ENCODE data around the gene UNKL.
"Not testable (repeated sequence)": the region's sequence is repeated elsewhere in the genome, so short reads cannot be mapped to it uniquely, and the experiment has no call there.

The UNKL gene

DNA sequence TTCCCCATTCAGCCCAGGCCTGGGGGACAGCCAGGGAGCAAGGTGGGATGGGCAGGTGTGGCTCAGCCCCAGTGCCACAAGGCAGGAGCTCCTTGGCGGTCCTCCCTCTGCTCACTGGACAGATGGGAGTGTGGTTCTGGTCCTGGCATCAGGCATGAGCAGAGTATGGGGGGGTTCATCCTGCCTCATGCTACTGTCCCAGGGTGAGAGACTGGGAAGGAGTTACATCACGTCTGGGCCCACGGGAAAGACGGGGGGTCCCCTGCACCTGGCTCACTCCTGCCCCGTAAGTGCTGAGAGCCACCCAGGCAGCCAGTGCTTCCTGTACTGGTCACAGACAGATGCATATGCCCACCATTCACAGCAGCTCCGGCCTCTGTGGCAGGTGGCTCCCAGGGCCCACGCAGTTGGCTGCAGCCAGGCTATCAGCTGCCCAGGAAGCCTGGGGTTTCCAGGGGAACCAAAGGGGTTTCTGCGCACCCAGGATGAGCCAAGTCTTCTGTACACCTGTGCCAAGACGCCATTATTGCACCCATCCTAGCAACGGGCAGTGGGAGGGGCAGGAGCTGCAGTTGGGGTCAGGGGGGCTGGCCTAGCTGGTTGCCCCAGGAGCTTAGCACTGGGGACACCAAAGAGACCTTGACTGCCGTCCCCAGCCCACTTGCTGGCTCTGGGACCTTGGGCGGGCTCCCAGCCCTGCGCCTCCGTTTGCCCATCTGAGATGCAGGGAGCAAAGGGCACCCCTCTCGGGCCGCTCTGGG, 79.1 kb downstream of the UNKL start:
- peak; percentile 54 for DNase-seq

DNA sequence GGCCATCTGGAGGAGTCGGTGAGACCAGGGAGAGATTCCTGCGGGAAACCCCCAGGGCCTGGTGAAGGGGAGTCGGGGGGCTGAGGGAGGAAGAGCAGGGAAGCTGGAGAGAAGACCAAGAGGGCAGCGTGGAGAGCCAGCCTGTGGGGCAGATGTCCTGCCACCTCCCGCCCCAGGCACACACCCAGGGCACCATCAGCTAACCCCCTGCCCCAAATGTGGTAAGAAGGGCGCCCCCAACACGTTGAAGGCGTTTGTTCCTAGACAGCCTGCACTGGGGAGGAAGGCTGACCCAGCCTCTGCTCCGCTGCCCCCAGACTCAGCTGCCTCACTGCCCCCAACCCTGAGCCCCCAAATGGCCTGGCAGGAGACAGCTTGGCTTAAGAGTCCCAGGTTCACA, 79.8 kb downstream of the UNKL start:
- DNase-seq: no peak

DNA sequence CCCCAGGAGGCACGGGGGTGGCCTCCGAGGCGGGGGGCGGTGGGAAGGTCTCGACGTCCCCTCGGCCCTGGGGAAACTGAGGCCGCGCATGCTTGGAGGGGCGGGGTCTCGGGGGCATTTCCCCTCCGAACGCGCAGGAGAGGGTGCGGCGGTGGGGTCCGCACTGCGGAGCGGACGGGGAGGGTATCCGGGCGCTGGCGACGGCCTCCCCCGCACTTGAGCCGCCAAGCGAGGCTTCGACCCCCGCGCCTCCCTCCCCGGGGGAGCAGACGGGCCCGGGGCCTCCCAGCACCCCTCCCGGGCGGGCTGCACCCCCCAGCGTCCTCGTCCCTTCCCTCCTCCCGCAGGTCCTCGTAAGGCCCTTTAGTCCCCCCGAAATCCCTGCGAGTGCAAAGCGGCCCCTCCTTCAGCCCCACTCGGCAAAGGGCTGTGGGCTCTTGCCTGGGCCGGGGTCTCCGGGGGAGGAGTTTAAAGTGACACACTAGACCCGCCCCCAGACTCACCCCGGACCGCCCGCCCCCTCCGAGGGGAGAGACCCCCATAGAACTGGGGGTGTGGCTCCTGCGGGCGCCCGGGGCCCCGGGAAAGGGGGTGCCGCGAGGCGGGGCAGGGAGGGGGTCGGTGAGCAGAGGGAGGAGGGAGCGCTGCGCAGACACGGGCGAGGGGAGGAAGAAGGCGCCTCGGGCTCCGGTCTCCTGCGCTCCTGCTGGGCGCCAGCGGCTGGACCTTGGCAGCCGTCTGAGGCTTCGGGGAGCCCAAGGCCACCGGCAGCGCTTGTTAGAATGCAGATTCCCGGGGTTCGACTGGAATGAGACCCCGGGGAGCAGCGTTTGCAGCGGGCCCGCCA, 80.4 kb downstream of the UNKL start:
- DNase-seq: peak; percentile 30

DNA sequence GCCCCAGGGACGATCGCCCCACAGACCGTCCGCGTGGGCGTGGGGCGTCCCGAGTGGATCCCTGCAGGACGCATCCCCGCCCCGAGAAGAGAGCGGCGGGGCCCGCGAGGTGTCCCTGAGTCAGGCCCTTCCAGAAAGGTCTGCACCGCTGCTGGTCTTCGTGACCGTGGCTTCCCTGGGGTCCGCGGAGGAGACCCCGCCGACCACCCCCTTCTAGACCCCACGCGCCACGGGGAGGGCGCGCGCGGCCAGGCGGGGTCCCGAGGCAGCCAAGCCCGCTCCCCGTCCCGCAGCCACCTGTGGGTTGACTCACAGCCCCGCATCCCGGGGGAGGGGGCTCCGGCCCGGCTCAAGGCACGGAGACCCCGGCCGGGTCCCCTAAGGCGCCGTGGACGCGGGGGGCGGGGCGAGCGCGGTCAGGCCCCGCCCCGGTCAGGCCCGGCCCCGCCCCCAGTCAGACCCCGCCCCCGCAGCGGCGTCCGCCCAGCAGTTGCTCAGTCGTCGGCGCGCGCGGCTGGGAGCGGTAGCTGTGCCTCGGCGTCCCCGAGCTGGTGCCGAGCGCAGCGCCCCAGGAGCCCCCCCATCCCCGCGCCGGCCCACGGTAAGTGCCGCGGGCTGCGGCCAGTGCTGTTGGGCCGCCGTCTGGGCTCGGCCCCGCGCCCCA, 81.2 kb downstream of the UNKL start, which contains the start of gene BAIAP3:
Gene BAIAP3, plus strand, starts transcription at position 497 of the 664 bp plus-strand sequence. CDS start 4,905 bp downstream, outside the sequence.
- DNase-seq: peak; percentile 62

DNA sequence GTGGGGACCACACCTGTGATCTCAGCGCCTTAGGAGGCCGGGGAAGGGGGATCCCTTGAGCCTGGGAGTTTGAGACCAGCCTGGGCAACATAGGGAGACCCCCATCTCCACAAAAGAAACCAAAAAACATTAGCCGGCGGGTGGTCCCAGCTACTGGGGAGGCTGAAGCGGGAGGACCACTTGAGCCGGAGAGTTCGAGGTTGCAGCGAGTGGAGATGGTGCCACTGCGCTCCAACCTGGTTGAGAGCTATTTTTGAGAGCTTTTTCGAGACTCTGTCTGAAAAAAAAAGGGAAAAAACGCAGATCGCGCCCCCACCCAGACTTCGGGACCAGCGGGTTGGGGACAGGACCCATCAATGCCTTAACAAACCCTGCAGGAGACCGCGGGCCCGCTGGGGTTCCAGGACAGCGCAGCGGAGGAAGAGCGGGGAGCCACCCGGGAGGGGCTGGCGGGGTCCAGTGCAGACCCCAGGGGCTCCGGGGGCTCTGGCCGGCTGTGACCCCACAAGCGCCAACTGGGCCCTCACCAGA, 81.8 kb downstream of the UNKL start:
- DNase-seq: peak; percentile 15

DNA sequence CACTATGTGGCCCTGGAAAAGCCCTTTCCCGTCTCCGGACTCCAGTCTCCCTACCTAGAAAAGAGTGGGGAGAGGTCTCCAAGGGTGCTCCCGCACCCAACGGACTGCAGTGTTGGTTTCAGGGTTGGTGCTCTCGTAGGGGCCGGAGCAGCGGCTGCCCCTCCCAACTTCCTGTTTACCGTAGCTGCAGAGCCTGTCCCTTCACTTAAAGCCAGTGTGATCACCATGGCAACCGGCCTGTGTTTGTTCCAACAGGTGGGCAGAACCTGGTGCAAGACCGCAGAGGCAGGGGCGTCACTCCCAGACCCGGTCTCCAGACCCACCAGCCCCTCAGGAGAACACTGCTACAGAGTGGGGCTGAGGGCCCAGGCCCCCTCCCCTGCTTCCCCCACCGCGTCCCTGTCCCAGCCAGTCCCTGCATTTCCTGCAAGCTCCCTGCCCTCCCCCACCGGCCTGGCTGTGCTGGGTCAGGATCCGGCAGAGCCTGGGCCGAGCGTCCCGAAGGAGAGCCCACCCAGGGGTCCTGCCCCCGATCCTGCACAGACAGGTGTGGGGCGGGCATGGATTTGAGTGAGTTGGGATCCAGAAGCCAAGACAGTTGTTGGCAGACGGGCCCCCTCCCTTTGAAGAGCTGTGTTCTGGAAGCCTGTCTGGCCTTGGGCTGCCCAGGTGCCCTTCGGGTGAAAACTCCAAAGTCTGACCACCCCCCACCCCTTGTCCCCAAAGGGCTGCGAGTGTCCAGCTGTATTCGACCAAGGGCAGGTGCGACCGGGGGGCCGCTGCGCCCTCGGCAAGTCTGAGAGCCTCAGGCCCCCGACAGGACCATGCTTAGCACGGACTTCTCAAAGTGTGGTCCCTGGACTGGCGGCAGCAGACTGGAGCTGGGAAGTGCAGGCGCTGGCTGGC, 82.5 kb downstream of the UNKL start:
- DNase-seq: peak; percentile 99

DNA sequence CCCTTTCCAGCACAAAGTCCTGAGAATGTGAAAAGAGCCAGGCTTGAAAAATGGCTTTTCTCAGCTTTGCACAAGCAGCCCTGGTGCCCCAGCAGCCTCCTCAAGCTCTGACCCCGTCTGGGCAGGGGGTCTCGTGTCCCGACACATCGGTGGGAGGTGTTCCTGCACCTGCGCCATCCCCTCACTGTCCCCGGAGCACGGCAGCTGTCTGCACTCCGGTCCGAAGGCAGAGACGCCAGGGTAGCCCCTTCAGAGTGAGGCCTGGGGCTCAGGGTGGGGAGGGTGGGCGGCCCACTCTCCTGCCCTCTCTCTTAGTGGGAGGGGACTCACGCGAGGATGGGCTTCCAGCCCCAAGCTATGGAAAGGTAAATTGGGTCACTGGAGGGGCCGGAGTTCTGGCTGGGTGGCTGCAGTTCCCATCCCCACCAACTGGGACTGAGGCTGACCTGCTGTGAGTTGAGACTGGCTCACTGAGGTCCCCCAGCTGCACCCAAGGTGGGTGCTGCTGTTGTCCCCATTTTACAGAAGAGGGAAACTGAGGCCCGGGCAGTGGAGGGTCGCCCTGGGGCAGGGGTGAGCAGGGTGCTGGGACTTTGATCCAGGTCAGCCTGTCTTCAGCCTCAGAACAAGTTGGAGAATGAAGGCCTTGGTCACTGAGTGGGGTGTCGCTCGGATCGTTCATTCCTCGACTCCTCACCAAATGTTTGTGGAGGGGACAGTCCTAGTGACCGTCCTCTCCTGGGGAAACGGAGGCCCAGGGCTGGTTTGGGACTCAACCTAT, 83.4 kb downstream of the UNKL start:
- no peak for DNase-seq

DNA sequence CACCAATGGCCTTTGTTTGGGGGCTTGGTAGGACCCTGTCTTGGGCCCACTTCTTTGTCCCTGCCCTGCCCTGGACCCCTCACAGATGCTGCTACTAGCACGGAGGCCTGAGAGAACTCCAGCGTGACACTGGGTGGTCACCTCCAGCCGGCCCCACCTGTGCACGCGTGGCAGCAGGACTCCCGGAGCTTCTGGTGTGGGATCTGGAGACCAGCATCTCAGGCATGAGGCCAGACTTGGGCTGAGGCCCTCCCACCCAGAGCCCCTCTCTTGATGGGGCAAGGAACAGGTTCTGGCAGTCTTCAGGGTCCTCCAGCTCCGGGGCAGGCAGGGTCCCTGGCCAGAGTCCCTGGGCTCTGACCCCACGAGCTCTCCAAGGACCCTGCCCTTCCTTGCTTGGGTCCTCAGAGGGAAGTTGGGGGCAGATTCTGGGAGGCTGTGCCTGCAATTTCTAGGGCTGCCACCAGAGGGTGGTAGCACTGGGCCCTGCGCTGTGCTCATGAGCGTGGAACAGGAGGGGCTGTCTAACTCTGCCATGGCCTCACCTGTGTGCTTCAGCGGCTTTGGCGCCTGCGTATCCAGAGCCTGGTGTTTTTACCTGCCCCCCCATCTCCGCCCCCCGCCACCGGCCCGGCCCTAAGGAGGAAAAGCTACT, 84.1 kb downstream of the UNKL start:
- DNase-seq: peak; percentile 47

DNA sequence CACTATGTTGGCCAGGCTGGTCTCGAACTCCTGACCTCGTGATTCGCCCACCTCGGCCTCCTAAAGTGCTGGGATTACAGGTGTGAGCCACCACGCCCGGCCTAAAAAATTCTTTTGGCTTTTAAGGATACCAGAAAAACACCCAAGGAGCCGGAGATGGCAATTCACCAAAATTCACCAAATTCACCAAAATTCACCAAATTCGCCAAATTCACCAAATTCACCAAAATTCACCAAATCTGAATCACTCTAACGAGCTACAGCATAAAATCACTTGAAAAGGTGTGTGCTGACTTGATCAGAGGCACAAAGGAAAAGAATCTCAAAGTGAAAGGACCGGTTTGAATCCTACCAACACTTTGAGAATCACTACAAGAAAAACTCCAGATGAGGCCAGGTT, 85.5 kb downstream of the UNKL start:
- not testable (repeated sequence) for DNase-seq

DNA sequence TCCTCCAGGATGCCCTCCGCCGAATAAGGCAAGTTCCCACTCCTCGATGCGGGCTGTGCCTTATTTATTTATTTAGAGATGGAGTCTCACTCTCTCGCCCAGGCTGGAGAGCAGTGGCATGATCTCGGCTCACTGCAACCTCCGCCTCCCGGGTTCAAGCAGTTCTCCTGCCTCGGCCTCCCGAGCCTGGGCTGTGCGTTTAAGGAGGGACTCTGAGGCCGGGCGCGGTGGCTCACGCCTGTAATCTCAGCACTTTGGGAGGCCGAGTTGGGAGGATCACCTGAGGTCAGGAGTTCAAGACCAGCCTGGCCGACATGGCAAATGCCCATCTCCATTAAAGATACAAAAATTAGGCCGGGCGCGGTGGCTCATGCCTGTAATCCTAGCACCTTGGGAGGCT, 86.4 kb downstream of the UNKL start:
- not testable (repeated sequence) for DNase-seq

DNA sequence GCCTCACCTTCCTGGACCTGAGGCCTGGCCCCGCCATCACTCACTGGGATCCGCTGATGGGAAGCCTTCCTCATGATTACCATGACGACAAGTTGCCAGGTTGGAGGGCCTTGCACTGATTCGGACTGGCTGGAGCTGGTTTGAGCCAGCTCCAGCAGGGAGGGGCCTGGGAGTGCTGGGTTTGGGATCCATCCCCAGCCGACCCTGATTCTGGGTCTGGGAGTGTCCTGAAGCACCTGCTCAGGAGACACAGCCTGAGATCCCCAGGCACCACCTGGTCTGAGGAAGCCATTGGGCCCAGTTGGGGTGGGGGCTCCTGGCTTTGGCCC, 86.9 kb downstream of the UNKL start:
- DNase-seq: no peak

DNA sequence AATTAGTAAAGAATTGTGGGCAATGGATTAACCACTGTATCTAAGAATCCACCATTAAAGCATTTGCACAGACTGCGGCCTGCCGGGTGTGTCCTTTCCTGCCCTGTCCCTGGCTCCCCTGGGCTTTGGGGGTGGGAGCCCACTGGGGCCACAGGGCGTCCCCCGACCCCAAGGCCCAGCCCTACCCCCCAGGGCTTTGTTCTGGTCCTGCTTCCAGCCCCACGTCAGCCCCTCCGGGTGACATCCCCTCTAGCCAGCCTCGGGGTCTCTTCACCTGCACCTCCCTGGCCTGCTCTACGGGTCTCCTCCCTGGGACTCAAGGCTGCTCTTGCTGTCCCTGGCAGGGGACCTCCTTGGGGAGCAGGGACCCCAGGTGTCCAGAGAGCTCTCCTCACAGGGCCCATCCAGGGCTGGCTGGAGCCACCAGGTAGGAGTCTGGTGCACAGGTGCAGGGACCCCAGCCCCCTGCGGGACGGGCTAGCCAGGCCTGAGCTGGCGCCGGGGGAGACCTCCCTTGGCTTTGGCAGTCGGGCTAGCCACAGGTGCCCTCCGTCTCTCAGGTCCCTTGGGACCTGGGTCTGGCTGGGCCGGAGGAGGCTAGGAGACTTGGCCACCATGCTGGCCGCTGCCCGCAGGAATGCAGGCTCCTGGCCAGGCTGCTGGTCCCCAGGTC, 87.4 kb downstream of the UNKL start:
- DNase-seq: no peak

DNA sequence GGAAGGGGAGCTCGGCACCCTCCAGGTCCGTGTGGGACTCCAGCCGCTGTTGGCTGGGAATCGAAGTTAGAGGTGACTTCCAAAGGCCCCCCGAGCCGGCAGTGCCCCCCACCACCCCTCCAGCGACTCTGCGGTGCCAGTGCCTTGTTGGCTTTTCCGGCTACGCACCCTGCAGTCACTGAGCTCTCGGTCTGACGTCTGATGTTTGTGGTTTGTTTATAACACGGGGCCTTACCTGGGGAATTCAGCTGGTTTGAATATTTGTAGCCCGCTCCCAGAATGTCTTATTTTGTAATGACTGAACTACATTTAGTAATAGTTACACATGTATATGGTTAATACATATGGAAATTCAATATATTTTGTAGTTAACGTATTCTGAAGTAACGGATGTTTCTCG, 88.1 kb downstream of the UNKL start:
- no peak for DNase-seq

DNA sequence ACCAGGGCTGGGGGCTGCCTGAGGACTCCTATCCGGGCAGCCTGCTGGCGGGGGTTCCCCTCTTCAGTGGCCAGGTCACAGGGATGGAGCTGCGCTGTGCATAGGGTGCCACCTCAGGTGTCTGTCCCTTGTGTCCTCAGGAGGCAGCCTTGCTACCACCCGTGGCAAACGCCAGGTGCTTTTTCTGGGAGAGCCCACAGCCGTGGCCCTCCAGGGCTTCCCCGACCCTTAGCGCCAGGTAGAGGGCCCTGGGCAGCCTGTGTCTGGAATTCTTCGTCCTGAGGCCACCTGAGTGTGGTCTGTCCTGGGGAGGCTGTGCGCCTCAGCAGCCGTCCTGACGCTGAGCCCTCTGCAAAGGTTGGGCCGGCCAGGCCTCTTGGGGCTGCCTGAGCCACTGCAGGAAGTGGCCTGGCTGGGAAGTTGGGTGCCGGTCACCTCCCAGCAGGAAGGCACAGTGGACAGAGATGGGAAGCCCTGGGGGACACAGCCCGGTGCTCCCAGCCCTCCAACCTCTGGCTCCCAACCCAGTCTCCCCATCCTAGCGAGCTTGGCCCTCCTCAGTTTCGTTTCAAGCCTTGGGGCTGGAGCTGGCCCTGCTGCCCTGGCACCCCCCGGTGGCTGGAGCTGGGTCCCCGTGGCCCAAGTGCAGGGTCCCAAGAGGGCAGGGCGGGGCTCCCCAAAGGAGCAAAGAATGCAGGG, 88.7 kb downstream of the UNKL start:
- DNase-seq: no peak

DNA sequence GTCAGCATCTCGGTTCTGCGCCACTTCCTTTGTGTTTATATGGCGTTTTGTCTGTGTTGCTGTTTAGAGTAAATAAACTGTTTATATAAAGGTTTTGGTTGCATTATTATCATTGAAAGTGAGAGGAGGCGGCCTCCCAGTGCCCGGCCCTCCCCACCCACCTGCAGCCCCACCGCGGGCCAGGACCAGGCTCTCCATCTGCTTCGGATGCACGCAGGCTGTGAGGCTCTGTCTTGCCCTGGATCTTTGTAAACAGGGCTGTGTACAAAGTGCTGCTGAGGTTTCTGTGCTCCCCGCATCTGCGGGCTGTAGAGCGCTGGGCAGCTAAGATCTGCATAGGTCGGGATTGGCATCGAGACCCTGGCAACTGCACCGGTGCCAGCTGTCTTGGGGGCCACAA, 89.2 kb downstream of the UNKL start:
- DNase-seq: no peak

DNA sequence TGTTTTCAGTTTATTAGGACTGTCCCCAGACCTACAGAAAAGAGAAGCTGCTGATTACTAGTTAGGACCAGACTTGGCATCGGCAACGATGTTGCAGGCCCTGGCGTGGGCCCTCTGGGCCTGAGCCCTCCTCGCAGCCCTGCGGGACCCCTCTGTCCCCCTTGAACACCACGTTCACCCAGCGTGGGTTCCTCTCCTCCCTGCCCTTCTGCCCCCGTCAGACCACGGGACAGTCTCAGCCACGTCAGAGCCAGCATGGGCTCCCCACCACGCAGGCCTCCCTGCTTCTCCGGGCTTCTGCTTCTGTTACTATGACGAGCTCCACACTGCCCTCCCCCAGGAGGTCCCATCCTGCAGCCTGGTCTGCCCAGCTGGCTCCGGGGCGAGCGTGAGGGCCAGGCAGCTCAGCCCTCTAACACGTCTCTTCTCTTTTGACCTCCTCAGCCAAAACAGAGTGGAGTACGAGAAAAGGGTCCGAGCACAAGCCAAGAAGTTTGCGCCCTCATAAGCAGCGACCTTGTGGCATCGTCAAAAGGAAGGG, 90.1 kb downstream of the UNKL start:
- DNase-seq: no peak

DNA sequence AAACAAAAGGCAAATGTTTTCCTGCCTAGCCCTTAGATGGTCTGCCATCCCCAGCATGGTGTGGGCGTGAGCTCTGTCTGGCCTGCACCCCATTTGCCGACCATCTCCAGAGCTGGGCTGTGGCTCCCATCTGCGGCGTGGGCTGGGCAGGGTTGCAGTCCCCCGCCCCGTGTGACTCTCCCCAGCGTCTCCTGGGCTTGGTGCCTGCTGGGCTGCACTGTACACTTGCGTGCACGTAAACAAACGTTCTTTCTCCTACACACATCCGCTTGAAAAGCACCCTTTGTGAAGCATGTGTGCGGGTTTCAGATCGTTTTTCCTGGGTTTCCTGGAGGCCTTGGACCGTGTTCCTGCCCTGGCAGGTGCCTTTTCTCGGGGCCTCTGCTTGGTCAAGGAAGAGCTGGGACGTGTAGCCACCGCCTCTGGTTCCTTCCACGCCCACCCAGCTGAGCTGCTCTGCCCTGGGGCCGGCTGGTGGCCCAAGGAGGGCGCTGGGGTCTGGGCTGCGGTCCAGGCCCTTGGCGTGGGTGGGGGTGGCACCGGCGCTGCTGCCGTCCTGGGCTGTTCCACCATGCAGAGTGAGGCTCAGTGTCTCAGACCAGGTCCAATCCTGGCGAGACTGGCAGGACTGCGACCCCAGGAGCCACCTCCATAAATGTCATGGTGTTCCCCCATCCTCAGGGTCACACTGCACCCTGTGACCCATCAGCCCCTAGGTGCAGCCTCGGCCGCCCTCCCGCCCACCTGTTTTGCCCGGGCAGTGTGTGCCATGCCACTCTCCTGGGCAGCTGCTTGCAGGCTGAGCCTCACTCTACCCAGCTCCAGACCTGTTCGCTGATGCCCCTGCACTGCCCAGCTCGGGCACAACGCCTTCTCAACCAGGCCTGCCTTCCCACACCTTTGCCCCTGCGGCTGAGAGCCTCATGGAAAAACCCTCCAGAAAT, 90.9 kb downstream of the UNKL start:
- no peak for DNase-seq

DNA sequence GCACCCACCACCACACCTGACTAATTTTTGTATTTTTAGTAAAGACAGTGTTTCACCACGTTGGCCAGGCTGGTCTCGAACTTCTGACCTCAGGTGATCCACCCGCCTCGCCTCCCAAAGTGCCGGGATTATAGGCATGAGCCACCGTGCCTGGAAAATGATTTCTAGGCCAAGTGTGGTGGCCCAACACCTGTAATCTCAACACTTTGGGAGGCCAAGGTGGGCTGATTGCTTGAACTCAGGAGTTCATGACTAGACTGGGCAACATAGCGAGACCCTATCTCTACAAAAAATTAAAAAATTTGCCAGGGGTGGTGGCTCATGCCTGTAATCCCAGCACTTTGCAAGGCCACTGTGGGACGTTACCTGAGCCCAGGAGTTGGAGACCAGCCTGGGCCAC, 92.1 kb downstream of the UNKL start:
- DNase-seq: no peak

Data from RPMI8226 (cell line).